Activated CD8-positive, alpha-beta memory T cell treated with anti-CD3 and anti-CD28 coated beads for 1 hour (primary cell): Measurements from ENCODE around the gene GMPPA.

Source experiments
- DNase-seq, 2 donors: peaks; one replicate each; pipeline ENCODE4 v3.0.0-alpha.2; 2020; ENCODE audit warnings: low read depth in 1 of 2; ENCODE audit errors: extremely low read depth in 1 of 2

The GMPPA gene

DNA sequence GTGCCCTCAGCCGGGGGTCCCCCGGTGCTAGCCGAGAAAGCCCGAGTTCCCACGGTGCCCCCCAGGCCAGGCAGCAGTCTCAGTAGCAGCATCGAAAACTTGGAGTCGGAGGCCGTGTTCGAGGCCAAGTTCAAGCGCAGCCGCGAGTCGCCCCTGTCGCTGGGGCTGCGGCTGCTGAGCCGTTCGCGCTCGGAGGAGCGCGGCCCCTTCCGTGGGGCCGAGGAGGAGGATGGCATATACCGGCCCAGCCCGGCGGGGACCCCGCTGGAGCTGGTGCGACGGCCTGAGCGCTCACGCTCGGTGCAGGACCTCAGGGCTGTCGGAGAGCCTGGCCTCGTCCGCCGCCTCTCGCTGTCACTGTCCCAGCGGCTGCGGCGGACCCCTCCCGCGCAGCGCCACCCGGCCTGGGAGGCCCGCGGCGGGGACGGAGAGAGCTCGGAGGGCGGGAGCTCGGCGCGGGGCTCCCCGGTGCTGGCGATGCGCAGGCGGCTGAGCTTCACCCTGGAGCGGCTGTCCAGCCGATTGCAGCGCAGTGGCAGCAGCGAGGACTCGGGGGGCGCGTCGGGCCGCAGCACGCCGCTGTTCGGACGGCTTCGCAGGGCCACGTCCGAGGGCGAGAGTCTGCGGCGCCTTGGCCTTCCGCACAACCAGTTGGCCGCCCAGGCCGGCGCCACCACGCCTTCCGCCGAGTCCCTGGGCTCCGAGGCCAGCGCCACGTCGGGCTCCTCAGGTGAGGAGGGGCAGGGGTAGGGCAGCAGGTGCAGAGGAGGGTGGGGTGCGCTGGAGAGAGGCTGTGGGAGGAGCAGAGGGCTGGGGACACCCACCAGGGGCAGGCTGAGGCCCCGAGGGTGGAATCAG lies 14.1 kb upstream of the GMPPA start:
- DNase-seq, result no peak

DNA sequence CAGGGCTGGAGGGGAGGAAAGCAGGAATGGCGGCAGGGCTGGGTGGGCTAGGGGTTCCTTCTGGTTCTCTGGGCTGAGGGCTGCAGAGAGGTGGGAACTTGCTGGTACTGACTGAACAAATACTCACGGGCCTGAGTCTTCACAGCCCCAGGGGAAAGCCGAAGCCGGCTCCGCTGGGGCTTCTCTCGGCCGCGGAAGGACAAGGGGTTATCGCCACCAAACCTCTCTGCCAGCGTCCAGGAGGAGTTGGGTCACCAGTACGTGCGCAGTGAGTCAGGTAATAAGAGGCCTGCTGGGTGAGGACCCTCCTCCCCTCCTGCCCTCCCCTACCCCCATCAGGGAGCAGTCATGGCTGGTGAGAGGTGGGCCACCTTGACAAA lies 13.5 kb upstream of the GMPPA start:
- DNase-seq, result no peak

GRCh38 chr2:219486380-219486959 lies 12.2 kb upstream of the GMPPA start:
- no peak for DNase-seq

- DNase-seq, result no peak
Measured at GRCh38 chr2:219488149-219488843, 10.4 kb upstream of the GMPPA start.

- no peak for DNase-seq
Measured at GRCh38 chr2:219488844-219489194, 9.9 kb upstream of the GMPPA start.

DNA sequence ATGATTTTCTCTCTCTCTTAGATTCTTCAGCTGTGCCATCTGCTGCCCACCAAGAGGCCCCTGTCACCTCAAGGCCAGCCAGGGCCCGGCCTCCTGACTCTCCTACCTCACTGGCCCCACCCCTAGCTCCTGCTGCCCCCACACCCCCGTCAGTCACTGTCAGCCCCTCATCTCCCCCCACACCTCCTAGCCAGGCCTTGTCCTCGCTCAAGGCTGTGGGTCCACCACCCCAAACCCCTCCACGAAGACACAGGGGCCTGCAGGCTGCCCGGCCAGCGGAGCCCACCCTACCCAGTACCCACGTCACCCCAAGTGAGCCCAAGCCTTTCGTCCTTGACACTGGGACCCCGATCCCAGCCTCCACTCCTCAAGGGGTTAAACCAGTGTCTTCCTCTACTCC lies 9.4 kb upstream of the GMPPA start:
- no peak for DNase-seq

GRCh38 chr2:219490186-219490585 lies 8.5 kb upstream of the GMPPA start:
- DNase-seq, result no peak

DNA sequence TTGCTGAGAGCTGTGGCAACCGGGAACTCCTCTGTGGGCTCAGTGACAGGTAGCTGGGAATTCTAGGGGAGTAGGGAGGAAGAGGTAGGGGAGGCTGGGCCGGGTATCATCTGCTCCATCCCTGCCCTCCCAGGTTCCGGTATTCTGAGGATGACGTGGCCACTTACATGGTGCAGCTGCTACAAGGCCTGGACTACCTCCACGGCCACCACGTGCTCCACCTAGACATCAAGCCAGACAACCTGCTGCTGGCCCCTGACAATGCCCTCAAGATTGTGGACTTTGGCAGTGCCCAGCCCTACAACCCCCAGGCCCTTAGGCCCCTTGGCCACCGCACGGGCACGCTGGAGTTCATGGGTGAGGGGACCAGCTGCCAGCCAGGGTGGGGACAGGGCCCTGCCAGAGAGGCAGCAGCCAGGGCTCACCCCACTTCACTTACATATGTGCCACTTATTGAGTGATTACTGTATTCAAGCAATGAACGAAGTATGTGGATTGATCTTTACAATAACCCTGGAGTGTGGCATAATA lies 8.0 kb upstream of the GMPPA start:
- DNase-seq, result no peak

GRCh38 chr2:219491278-219491963 lies 7.3 kb upstream of the GMPPA start:
- DNase-seq, result no peak

DNA sequence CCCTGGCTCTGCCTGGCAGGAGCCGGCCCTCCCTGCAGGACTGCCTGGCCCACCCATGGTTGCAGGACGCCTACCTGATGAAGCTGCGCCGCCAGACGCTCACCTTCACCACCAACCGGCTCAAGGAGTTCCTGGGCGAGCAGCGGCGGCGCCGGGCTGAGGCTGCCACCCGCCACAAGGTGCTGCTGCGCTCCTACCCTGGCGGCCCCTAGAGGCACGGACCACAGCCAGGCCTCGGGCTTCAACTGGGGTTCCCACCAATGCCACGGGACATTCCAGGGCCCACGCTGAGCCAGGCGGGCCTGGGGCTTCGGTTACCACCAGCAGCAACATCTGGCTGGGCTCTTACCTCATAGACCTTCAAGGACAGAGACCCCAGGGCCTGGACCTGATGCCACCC lies 6.1 kb upstream of the GMPPA start:
- DNase-seq, result no peak

DNA sequence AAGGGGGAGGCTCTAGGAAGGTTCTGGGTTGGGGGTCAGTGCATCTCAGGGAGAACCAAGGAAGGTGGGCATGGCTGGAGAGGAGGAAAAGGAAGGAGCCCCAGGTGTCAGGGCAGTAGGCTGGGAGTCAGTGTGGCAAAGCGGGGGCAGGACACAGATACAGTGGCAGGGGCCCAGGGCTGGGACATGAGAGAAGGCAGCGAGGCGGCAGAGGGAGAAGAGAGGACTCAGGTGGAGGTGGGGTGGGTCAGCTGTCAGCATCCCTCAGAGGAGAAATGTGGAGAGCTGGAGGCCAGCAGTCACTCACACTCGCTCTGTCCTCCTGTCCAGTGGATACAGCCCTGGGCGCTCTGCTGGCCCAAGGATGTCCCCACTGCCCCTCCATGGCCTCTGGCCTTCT lies 5.6 kb upstream of the GMPPA start:
- DNase-seq, result no peak

GRCh38 chr2:219494952-219495530 lies 3.6 kb upstream of the GMPPA start:
- DNase-seq, result no peak

- DNase-seq, result peak in 1 of 2 donors; percentile 30
Measured at GRCh38 chr2:219495531-219496122, 3.1 kb upstream of the GMPPA start.

DNA sequence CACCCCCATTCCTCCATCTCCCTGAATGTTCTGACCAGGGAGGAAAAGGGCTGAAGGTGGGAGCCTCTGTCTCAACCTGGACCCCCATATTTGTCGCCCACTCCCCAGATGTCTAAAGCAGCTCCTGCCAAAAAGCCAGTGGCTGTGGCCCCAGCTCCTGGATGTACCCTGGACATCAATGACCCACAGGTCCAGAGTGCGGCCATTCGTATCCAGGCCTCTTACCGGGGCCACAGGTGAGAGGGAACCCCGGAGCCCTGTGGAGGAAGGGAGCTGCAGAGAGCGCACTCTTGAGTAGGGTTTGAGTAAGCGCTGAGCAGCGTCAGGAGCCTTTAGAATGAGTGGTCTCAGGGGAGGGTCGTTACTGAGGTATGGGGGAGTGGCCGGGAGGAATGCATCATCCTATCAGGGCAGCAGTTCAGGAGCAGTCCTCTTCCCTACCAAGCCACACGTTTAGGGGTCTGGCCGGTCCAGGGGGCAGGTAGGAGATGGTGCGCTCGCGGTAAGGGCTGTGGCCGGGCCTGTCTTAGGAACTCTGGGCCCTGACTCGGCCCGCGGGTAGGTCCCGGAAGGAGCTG lies 2.4 kb upstream of the GMPPA start:
- DNase-seq, result no peak

DNA sequence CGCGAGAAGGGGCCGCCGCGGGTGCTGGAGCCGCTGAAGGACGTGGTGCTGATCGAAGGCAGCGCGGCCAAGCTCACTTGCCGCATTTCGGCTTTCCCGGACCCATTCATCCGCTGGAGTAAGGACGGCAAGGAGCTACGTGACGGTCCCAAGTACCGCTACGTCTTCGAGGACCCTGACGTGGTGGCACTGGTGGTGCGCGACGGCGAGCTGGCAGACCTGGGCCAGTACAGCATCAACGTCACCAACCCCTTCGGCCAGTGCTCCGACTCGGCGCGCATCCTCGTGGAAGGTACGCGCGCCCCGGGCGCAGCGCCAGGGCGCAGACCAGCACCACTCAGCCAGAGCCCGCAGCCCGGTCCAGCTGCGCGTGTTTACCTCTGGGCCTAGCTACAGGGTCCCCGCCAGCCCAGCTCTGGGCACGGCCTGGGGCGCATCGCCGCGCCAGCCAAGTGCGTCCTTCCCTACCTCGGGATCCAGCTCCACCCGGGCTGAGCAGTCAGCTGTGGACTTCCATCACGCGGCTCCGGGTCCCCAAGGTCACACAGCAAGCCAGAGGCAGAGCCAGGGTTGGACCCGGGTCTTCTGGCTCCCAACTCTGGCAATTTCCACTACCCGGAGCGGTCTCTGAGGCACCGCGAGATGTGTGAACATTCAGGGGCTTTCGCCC lies 1.7 kb upstream of the GMPPA start:
- no peak for DNase-seq

- no peak for DNase-seq
Measured at GRCh38 chr2:219497495-219498279, 1.0 kb upstream of the GMPPA start.

DNA sequence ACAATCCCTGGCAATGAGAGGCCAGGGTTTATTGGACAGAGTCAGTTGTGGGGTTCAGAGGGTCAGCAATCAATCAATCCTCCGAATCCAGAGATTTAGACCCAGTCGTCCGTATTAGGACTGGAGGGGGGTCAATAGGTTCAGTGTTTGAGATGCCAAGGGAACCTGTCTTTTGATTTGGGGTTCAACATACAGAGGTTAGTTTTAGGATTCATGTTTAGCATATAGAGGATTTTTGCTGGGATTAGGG lies 292 bp downstream of the GMPPA start:
- no peak for DNase-seq

DNA sequence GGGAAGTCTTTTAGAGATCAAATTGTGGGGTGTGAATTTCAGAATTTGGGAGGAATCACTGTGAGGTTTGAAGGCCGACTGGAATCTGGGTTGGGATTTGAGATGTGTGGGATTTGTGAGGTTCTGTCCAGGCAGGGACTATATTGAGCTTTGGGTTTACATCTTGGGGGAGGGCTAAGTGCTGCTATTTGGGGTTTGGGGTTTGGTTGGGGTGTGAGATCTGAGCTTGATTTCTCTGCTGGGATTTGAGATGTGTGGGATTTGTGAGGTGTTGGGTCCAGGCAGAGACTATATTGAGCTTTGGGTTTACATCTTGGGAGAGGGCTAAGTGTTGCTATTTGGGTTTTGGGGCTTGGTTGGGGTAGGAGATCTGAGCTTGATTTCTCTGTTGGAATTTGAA lies 864 bp downstream of the GMPPA start:
- DNase-seq, result no peak

DNA sequence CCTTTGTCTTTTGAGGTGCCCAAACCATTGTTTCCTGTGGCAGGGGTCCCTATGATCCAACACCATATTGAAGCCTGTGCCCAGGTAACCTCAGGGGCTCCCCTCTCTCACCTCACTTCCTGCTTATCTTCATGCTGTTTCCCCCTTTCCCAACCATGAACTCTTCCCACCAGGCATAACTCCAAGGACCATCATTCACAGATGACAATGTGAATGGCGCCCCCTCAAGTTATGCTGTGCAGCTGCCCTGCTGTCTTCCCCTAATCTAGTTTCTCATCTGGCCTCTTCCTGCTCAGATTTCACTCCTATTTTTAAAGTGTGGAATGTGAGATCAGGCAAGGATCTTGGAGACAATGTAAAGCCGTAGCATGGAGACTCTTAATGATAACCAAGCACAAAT lies 1.4 kb downstream of the GMPPA start:
- no peak for DNase-seq
